ENCODE measurements around the gene FOXP2.

GRCh38 chr7:114412548-114412947 is 2.1 kb upstream of the FOXP2 start:
- TF ChIP-seq CTCF (IDR thresholded peaks at IDR 0.05; ENCODE audit: low read depth, low read length, missing input control) = no peak
- TF ChIP-seq NR2F2 (IDR thresholded peaks at IDR 0.05) = no peak
- no peak for TF ChIP-seq TAF1 (conservative IDR thresholded peaks at IDR 0.05)
- no peak for TF ChIP-seq REST (IDR thresholded peaks at IDR 0.05)
